GM21529 (cell line): Measurements from ENCODE around the gene SIGMAR1.

ENCODE experiments used
- ATAC-seq: cut with Tn5 transposase; IDR thresholded peaks from one replicate; pipeline ENCODE4 v1.9.1; 2021; ENCODE audit not compliant: unreplicated experiment

The SIGMAR1 gene

DNA sequence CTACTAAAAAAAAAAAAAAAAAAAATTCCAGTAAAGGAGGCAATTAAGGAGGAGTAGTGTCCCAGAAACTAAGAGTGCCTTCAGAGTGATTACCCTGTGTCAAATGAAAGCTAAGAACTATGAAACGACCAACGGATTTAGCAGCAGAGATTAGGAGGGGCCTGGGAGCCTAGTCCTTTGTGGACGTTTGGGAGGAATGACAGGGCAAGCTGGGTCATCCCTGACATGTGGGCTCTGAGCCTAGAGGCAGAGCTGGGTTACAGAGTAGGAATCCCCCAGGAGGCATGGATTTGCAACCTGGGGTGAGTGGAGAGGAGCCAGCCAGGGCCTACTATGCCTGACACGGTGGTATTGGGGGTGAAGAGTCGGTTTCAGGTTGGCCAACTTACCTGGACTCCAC, 4.4 kb downstream of the SIGMAR1 start:
- ATAC-seq: no peak

GRCh38 chr9:34630402-34631154, 7.0 kb downstream of the SIGMAR1 start:
- no peak for ATAC-seq

DNA sequence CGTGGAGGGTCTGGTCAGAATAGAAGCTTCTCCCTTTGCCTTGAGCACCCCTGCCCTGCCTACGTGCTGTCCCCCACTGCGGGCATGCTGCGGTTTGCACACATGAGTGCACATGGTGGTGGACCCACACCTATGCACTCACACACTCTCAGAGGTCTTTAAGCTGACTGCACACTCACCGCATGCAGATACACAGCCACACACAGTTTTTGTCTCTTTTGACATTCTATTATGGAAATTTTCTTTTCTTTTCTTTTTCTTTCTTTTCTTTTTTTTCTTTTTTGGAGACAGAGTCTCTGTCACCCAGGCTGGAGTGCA, 8.1 kb downstream of the SIGMAR1 start:
- no peak for ATAC-seq

GRCh38 chr9:34628656-34629490, 8.7 kb downstream of the SIGMAR1 start, which contains the start of gene ARID3C:
Gene ARID3C, minus strand, starts transcription at chr9:34629066. Its CDS starts 1,052 bp downstream, at chr9:34628014.
- peak; percentile 60 for ATAC-seq

DNA sequence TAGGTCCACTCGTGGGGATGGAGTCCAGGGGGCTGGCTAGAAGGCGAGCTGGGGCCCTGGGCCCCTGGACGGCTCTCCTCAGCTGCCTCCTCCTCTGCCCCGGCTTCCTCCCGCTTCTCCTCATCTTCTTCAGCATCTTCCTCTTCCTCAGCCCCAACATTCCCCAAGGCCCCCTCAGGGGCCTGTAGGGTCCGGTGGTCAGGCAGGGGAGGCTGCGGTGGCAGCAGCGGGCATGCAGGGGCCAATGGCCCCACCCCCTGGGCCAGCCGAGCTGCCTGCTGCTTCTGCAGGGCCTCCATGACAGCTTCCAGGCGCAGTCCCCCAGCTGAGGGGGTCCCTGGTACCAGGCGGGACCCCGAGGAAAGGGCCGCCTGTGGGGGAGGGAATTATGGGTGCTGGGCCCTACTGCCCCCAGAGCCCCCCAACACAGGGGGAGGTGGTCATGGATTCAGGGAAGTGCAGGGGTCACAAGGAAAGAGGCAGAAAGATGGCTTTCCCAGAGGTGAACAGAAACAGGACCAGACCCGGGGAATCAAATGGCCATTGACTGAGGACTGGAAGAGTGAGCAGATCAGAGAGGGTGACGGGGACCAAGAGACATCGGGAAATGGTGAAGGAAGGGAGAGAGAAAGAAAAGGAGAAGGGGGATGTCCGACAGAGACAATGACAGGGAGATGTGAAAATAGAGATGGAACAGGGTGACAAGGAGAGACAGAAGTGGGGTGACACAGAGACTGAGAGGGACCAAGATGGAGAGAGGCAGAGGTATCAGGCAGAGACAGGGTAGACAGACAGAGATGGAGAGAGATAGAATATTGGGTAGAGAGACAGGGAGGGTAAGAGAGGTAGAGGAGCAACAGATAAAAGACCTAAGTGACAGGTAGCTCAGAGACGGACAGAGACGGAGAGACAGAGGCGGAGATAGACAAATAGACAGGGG, 9.6 kb downstream of the SIGMAR1 start:
- no peak for ATAC-seq

- no peak for ATAC-seq
These were observed 12.5 kb downstream of the SIGMAR1 start for GRCh38 chr9:34625186-34625486.

- no peak for ATAC-seq
These were observed 13.0 kb downstream of the SIGMAR1 start for GRCh38 chr9:34624475-34625185.

GRCh38 chr9:34623374-34624235, 14.0 kb downstream of the SIGMAR1 start:
- no peak for ATAC-seq

DNA sequence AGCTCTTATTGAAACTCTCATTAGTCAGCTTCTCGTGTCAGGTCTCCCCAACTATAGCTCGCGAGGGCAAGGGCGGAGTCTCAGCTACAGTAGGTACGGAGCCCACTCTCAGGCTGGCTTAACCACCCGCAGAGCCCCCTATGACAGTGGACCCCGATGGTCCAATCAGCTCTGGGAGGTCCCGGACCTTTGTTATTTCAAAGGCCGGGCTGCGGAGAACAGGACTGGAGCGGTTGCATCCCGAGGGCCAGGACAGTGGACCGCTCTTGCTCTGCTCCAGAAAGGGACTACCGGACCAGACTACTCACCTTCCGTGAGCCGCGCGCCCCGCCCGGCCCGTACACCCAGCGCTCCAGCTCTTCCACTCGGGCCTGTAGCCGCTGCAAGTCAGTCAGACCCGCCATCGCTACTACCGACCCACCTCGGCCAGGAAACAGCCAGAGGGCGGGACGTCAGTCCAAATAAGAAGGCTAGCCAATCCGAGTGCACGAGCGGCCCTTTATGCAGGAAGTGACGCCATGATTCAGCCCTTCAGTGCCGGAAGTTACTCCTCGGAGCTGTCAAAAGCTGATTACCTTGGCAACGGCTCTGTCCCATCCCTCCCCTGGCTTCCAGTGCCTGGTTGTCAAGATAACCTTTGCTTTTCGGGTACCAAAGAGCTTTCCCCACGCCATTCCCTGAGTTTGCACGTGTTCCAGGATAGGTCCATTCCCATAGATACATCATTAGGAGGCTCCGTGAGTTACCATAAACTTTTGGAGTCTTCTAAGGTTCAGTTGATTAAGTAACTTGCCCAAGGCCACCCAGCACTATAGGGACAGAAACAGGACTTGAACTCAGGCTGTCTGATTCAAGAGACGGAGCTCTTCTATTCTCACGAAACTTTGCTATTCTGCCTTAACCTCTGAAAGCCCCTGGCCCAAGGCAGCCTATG, 17.3 kb downstream of the SIGMAR1 start, which contains the start of gene DCTN3:
DCTN3 (minus strand) TSS at position 435 of the 934 bp plus-strand sequence; CDS start at position 404, 31 bp downstream.
- ATAC-seq: peak; percentile 100

DNA sequence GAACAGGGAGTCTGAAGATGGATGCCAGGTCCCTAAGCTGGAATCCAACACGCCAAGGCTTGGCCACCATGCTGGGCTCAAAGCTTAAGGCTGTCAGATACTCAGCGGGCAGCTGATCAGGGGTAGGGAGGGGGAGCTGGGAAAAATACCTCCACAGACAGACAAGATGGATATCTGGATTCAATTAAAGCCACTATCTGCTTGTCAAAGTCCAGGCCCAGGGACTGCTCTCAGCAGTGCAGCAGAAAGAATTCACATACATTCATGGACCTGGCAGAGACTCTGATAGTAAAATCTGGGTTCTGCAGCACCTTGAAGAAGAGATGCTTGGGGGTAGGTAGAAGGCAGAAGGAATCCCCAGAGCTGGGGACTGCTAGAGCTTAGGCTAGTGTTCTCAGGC, 22.5 kb downstream of the SIGMAR1 start:
- ATAC-seq: no peak

GRCh38 chr9:34612788-34613390, 24.7 kb downstream of the SIGMAR1 start:
- peak; percentile 38 for ATAC-seq

GRCh38 chr9:34611811-34612787, 25.5 kb downstream of the SIGMAR1 start, which contains the start of gene RPP25L:
Gene RPP25L, minus strand, starts transcription at chr9:34612097. Its CDS starts 801 bp downstream, at chr9:34611296.
- ATAC-seq: peak; percentile 89

DNA sequence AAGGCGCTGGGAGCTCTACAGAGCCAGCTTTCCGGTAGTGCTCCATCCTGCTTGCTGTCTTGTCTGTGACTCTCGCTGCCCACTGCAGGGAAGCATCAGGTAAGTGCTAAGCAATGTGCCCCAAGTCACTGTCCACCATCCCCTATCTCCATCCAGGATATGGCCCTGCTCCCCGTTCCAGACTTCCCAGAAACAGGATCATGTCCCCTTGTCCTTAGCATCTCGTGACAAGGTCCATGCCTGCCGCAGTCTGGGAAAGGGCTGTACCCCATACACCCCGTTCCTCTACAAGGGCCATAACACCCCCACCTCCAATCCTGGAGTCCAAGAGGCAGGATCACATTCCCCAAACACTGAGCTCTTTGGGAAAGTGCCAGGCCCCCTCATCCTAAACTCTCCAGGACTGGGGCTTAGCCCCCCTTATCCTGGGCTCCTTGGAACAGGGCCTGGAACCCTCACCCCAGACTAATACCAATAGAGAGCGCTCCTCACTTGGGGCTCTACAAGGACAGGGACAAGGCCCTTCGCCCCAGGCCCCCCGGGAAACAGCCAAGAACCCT, 26.3 kb downstream of the SIGMAR1 start:
- peak; percentile 13 for ATAC-seq

- ATAC-seq: no peak
These were observed 27.0 kb downstream of the SIGMAR1 start for GRCh38 chr9:34610434-34611206.

DNA sequence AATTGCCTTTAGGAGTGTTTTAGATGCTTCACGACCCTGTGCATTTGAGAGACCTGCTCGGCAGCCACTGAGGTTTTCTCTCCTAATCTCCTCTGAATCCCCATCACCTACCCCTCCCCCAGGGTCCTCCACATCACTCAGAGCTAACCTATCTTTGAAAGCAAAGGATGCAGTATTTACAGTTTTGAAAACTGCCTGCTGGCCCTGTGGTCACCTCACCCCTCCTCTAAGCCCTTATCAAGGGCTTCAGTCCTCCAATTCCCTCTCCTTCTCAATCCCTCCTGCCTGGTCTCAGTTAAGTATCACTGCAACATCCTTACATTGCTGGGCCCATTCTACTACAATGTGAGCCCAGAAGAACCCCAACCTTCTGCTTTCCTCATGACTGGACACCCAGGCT, 30.3 kb downstream of the SIGMAR1 start:
- ATAC-seq: no peak

- no peak for ATAC-seq
These were observed 30.7 kb downstream of the SIGMAR1 start for GRCh38 chr9:34606905-34607304.
